ENCODE data around the gene RASSF1.

GRCh38 chr3:50317300-50317699 lies 23.3 kb downstream of the RASSF1 start:
- no peak for TF ChIP-seq CTCF (IDR thresholded peaks at IDR 0.05; ENCODE audit: insufficient read depth, low read depth, low read length)
- TF ChIP-seq EZH2 (IDR thresholded peaks at IDR 0.05; ENCODE audit: insufficient read depth, low read length): no peak

Data from astrocyte (in vitro differentiated cells and primary cell).